Endothelial cell of umbilical vein (primary cell): Measurements from ENCODE around the gene DARS2. TPM values are rescaled to one million over a fixed set of nuclear protein-coding genes. Genes with fewer than 3 reads are reported as not detected.

Experiments
- BruUV-seq: library from RNA; stranded (reverse); fragments of 400-500 nt; replicated peaks from 2 replicates; lab custom pipeline; 2021; lab: Mats Ljungman, UMichigan
- CTCF ChIA-PET: fragments of 300-600, 350-600 bp; sonication (Branson Sonifier 250); formaldehyde crosslinking; loops from one replicate; lab custom pipeline; 2021; ENCODE audit warnings: antibody characterized with exemption, inconsistent platforms; lab: Charles Lee
- POLR2A ChIA-PET: fragments of 300-600, 350-600 bp; sonication (Branson Sonifier 250); formaldehyde crosslinking; loops from one replicate; lab custom pipeline; 2021; ENCODE audit warnings: antibody characterized with exemption, inconsistent platforms; lab: Charles Lee
- DNase-seq: peaks from one replicate; pipeline ENCODE4 v3.0.0-alpha.2; 2011; ENCODE audit warnings: low read depth, low spot score
- FAIRE-seq: peaks from 2 replicates; lab custom pipeline; 2011; peaks lifted over from hg19 to GRCh38; lab: Jason Lieb, UNC
- H2AFZ ChIP-seq: 2 replicates; pipeline ENCODE4 v1.6.0; 2012; ENCODE audit warnings: low read depth, low read length, control low read depth, inconsistent platforms
- H3K27ac ChIP-seq: 2 replicates; pipeline ENCODE4 v1.5.1; 2011; ENCODE audit warnings: low read depth, mild to moderate bottlenecking, control low read depth, low read length, moderate library complexity; ENCODE audit not compliant: insufficient read depth
- H3K27me3 ChIP-seq, 2 experiments: 2 replicates each; pipeline versions ENCODE4 v1.6.0 to v1.6.1; 2011; ENCODE audit warnings: low read length in 2 of 2, mixed read lengths in 1 of 2; ENCODE audit not compliant: control insufficient read depth in 2 of 2, insufficient read depth in 2 of 2
- H3K36me3 ChIP-seq, 2 experiments: 2 replicates in 1 of 2; 3 replicates in 1 of 2; pipeline ENCODE4 v1.5.1; 2011; ENCODE audit warnings: low read length in 2 of 2, mild to moderate bottlenecking in 1 of 2, moderate library complexity in 1 of 2; ENCODE audit not compliant: control insufficient read depth in 2 of 2, insufficient read depth in 2 of 2; ENCODE audit errors: extremely low read depth in 1 of 2
- H3K4me1 ChIP-seq: 3 replicates; pipeline ENCODE4 v1.5.1; 2011; ENCODE audit warnings: mild to moderate bottlenecking, low read length; ENCODE audit not compliant: control insufficient read depth, insufficient read depth; ENCODE audit errors: extremely low read depth
- H3K4me2 ChIP-seq: 2 replicates; pipeline ENCODE4 v1.6.1; 2011; ENCODE audit warnings: low read length, control low read depth, mixed read lengths; ENCODE audit not compliant: insufficient read depth
- H3K4me3 ChIP-seq, 3 experiments: fragments of 200-600 bp in 1 of 3; sonication (generic), shearing (Covaris generic) in 1 of 3; replicated peaks in 1 of 3; 2 replicates each; pipeline ENCODE4 v1.5.1; 2011 to 2016; ENCODE audit warnings: control low read depth in 3 of 3, low read length in 3 of 3, mild to moderate bottlenecking in 2 of 3, inconsistent platforms in 1 of 3, low read depth in 1 of 3, moderate library complexity in 1 of 3; ENCODE audit not compliant: insufficient read depth in 1 of 3
- H3K79me2 ChIP-seq: 2 replicates; pipeline ENCODE4 v1.6.0; 2012; ENCODE audit warnings: low read length, inconsistent platforms; ENCODE audit not compliant: control insufficient read depth, insufficient read depth
- H3K9ac ChIP-seq: replicated peaks from 2 replicates; pipeline ENCODE3; 2011; ENCODE audit warnings: low read length, control low read depth; ENCODE audit not compliant: insufficient read depth; ENCODE audit errors: extremely low read depth
- H3K9me1 ChIP-seq: replicated peaks from 3 replicates; pipeline ENCODE4 v1.6.0; 2011; ENCODE audit warnings: mild to moderate bottlenecking, low read length; ENCODE audit not compliant: control insufficient read depth, insufficient read depth; ENCODE audit errors: extremely low read depth
- H3K9me3 ChIP-seq: replicated peaks from 2 replicates; pipeline ENCODE4 v1.5.1; 2012; ENCODE audit warnings: low read length, inconsistent platforms; ENCODE audit not compliant: control insufficient read depth, insufficient read depth
- H4K20me1 ChIP-seq: replicated peaks from 2 replicates; pipeline ENCODE3; 2011; ENCODE audit warnings: mild to moderate bottlenecking, low read length; ENCODE audit not compliant: control insufficient read depth, insufficient read depth; ENCODE audit errors: extremely low read depth
- EZH2 ChIP-seq: IDR thresholded peaks from 2 replicates; pipeline ENCODE4 v1.6.1; 2012; ENCODE audit warnings: borderline replicate concordance, low read depth, mild to moderate bottlenecking, moderate library complexity, low read length, inconsistent platforms; ENCODE audit not compliant: severe bottlenecking
- FOS ChIP-seq: IDR thresholded peaks from 2 replicates; pipeline ENCODE4 v1.6.1; 2011; ENCODE audit warnings: mild to moderate bottlenecking, low read length, moderate library complexity, borderline replicate concordance; ENCODE audit not compliant: insufficient read depth
- GATA2 ChIP-seq: IDR thresholded peaks from 2 replicates; pipeline ENCODE4 v1.7.0; 2011; ENCODE audit warnings: low read depth, mild to moderate bottlenecking, moderate library complexity, mixed read lengths, low read length; ENCODE audit not compliant: insufficient read length, insufficient read depth
- JUN ChIP-seq: IDR thresholded peaks from 2 replicates; pipeline ENCODE4 v1.6.1; 2011; ENCODE audit warnings: borderline replicate concordance, low read depth; ENCODE audit not compliant: insufficient read length, insufficient read depth
- MYC ChIP-seq: IDR thresholded peaks from one replicate; pipeline ENCODE4 v1.6.1; 2011; ENCODE audit warnings: mild to moderate bottlenecking, low read depth, low read length
- POLR2A ChIP-seq: IDR thresholded peaks from 2 replicates; pipeline ENCODE4 v1.6.1; 2012; ENCODE audit warnings: low read depth, mild to moderate bottlenecking, control low read depth, low read length
- POLR2AphosphoS5 ChIP-seq: IDR thresholded peaks from 2 replicates; pipeline ENCODE4 v1.6.1; 2012; ENCODE audit warnings: low read depth, mild to moderate bottlenecking, control low read depth, low read length, moderate library complexity; ENCODE audit not compliant: insufficient read depth
- dilution Hi-C: fragments of 300-500 bp; cut with MboI; formaldehyde crosslinking; loops from one replicate; pipeline ENCODE4 v1.15.0; 2019; ENCODE audit warnings: low sequenced_read_pairs; ENCODE audit not compliant: extremely low pct_ligation_motif_present
- intact Hi-C: fragments of 100-400 bp; cut with micrococcal nuclease; formaldehyde crosslinking; loops from one replicate; pipeline ENCODE4 v1.10.0; 2022
- polyA plus RNA-seq, 4 experiments: library from polyadenylated mRNA; depleted of rRNA in 3 of 4; stranded (reverse) in 3 of 4; unstranded in 1 of 4; fragments of >200 nt; gene quantifications; 2 replicates each; pipeline versions ENCODE4 v1.2.1 to v1.2.3, GENCODE V29; 2011 to 2012; ENCODE audit warnings: missing spikeins in 1 of 4
- total RNA-seq: library from RNA; stranded (reverse); gene quantifications from 2 replicates; pipeline ENCODE4 v1.2.3, GENCODE V29; 2021
- TF ChIP-seq, protein P1 (sequence below), 2 donors: IDR thresholded peaks; 1 replicate in 1 of 2; 2 replicates in 1 of 2; pipeline ENCODE4 v1.5.1; 2011; ENCODE audit warnings: low read length in 2 of 2, mild to moderate bottlenecking in 2 of 2, moderate library complexity in 2 of 2, control low read depth in 1 of 2, inconsistent platforms in 1 of 2, low read depth in 1 of 2; ENCODE audit not compliant: insufficient read depth in 1 of 2; ENCODE audit errors: extremely low read depth in 1 of 2
- TF ChIP-seq, protein P2 (sequence below): IDR thresholded peaks from 2 replicates; pipeline ENCODE4 v1.6.1; 2011; ENCODE audit not compliant: insufficient read depth, insufficient read length

Gene DARS2
- total and polyA plus RNA-seq, 2 donors (not counting 3 experiments of a cell fraction or from before 2014, with no cell fraction given) = 17.4 to 33.6 TPM

DNA sequence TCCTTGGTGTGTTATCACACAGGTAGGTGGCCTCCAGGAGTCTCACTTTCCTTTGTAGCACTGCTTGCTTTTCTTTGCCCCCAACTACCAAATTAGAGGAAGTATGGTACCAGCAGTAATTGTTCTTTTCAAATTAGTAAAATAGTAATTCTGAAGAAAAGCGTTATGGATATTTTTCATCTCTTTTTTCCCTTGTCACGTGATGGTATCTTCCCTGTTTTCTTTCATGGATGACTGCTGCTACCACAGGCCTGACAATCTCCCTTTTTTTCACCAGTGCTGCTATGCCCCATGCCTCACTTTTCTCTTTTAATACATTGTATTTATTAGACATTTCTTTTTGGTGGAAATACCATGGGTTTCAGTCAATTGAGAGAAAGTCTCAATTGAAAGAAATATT, 47.0 kb downstream of the DARS2 start:
- Histone ChIP-seq H3K36me3 (peaks cover 0 to 4% of the 10 kb centered on the region in 2 experiments), H3K9me1 (no peaks in the 10 kb centered on the region), H3K27ac (peak overlapping the region; percentile 57), H3K4me3 (peak overlapping the region in 1 of 3 experiments; percentile 20), H3K4me2 (peak overlapping the region; percentile 49), H2AFZ (peak overlapping the region; percentile 64), H3K9ac (no peak overlapping the region), H4K20me1 (peaks cover 3% of the 10 kb centered on the region), H3K4me1 (peaks cover 30% of the 10 kb centered on the region), H3K79me2 (peaks cover 13% of the 10 kb centered on the region), H3K27me3 (no peaks in the 10 kb centered on the region), H3K9me3 (no peaks in the 10 kb centered on the region)
- no peak for TF ChIP-seq GATA2
- TF ChIP-seq JUN = no peak
- TF ChIP-seq FOS = no peak
- TF ChIP-seq EZH2 = no peak
- BruUV-seq = no TSS peak
- intact Hi-C loops = loop anchor here (2.0 kb wide), 2 partner anchors 43 to 441 kb away; no protein-coding TSS in a partner anchor
- ChIA-PET CTCF (no interaction called here), POLR2A (interaction anchor here (0.6 kb wide), 1 partner anchor 43 kb away, joined by 4 read pairs; no protein-coding TSS in a partner anchor)
- FAIRE-seq (no peak), DNase-seq (no peak)
- dilution Hi-C loops = no loop called here

DNA sequence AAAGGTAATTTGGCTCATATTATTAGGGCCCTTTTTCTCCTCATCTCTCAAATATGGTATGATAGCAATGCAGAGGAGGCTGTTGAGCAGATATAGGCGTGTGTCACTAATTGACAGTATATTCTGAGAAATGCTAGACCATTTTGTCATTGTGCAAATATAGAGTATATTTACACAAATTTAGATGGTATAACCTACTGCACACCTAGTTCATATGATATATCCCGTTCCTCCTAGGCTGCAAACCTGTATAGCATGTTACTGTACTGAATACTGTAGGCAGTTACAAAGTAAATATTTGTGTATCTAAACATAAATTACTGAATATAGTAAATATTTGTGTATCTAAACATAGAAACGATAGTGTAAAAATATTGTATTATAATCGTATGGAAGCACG, 52.3 kb downstream of the DARS2 start:
- no peak overlapping the region for H3K27ac ChIP-seq
- dilution Hi-C loops = no loop called here
- peaks cover 6% of the 10 kb centered on the region for H3K4me1 ChIP-seq
- H3K36me3 ChIP-seq = no peaks in the 10 kb centered on the region
- H2AFZ ChIP-seq = no peak overlapping the region
- TF ChIP-seq JUN (no peak), POLR2A (no peak), EZH2 (no peak), FOS (no peak), MYC (no peak), GATA2 (no peak), POLR2AphosphoS5 (no peak)
- TF ChIP-seq, protein P1, sequence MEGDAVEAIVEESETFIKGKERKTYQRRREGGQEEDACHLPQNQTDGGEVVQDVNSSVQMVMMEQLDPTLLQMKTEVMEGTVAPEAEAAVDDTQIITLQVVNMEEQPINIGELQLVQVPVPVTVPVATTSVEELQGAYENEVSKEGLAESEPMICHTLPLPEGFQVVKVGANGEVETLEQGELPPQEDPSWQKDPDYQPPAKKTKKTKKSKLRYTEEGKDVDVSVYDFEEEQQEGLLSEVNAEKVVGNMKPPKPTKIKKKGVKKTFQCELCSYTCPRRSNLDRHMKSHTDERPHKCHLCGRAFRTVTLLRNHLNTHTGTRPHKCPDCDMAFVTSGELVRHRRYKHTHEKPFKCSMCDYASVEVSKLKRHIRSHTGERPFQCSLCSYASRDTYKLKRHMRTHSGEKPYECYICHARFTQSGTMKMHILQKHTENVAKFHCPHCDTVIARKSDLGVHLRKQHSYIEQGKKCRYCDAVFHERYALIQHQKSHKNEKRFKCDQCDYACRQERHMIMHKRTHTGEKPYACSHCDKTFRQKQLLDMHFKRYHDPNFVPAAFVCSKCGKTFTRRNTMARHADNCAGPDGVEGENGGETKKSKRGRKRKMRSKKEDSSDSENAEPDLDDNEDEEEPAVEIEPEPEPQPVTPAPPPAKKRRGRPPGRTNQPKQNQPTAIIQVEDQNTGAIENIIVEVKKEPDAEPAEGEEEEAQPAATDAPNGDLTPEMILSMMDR (IDR thresholded peaks at IDR 0.05; ENCODE audit: extremely low read depth in 1 of 2, insufficient read depth in 1 of 2, low read depth in 1 of 2, low read length in 2 of 2) = no peak
- TF ChIP-seq, protein P2, sequence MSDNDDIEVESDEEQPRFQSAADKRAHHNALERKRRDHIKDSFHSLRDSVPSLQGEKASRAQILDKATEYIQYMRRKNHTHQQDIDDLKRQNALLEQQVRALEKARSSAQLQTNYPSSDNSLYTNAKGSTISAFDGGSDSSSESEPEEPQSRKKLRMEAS = no peak
- H4K20me1 ChIP-seq = no peaks in the 10 kb centered on the region
- BruUV-seq = no TSS peak
- no peak overlapping the region for H3K9ac ChIP-seq
- POLR2A ChIA-PET = no interaction called here
- CTCF ChIA-PET = no interaction called here
- no peak for DNase-seq
- no peaks in the 10 kb centered on the region for H3K79me2 ChIP-seq
- FAIRE-seq = no peak
- no peaks in the 10 kb centered on the region for H3K9me3 ChIP-seq
- no peak overlapping the region for H3K4me3 ChIP-seq
- no peaks in the 10 kb centered on the region for H3K27me3 ChIP-seq
- H3K4me2 ChIP-seq = no peak overlapping the region
- intact Hi-C loops = no loop called here
- no peaks in the 10 kb centered on the region for H3K9me1 ChIP-seq
